Heart left ventricle (tissue), 16 donors: ENCODE results near the gene GEMIN4. TPM values are rescaled to one million over a fixed set of nuclear protein-coding genes. Genes with fewer than 3 reads are reported as not detected.

Source experiments
- ATAC-seq, 4 donors: fragments of 200-7000 bp; cut with Tn5 transposase; one replicate each; pipeline ENCODE4 v1.9.1; 2020 to 2022; ENCODE audit warnings: moderate library complexity in 4 of 4, mild to moderate bottlenecking in 3 of 4, moderate number of reproducible peaks in 1 of 4
- DNase-seq, 5 donors: peaks; one replicate each; pipeline ENCODE4 v3.0.0-alpha.2; 2020
- H3K27ac ChIP-seq, 12 donors: fragments of 200-600 bp; sonication (generic) in 4 of 12; one replicate each; pipeline versions ENCODE4 v1.5.0 to v1.8.0; 2016 to 2022; ENCODE audit warnings: mild to moderate bottlenecking in 2 of 12
- H3K27me3 ChIP-seq, 9 donors: fragments of 200-600 bp; sonication (generic) in 2 of 9; one replicate each; pipeline versions ENCODE4 v1.5.1 to v1.8.0; 2016 to 2022; ENCODE audit warnings: mild to moderate bottlenecking in 3 of 9
- H3K36me3 ChIP-seq, 9 donors: fragments of 200-600 bp; sonication (generic) in 2 of 9; one replicate each; pipeline versions ENCODE4 v1.5.0 to v1.8.0; 2018 to 2022; ENCODE audit warnings: mild to moderate bottlenecking in 2 of 9
- H3K4me1 ChIP-seq, 12 donors: fragments of 200-600 bp; sonication (generic) in 4 of 12; one replicate each; pipeline versions ENCODE4 v1.5.0 to v1.8.0; 2016 to 2022; ENCODE audit warnings: mild to moderate bottlenecking in 3 of 12
- H3K4me3 ChIP-seq, 12 donors: fragments of 200-600 bp; sonication (generic) in 4 of 12; one replicate each; pipeline versions ENCODE4 v1.5.0 to v1.8.0; 2017 to 2022; ENCODE audit warnings: mild to moderate bottlenecking in 9 of 12, moderate library complexity in 4 of 12
- H3K9me3 ChIP-seq, 12 donors: fragments of 200-600 bp; sonication (generic) in 4 of 12; one replicate each; pipeline versions ENCODE4 v1.5.0 to v1.8.0; 2016 to 2022; ENCODE audit warnings: mild to moderate bottlenecking in 1 of 12
- POLR2A ChIP-seq, 2 donors: fragments of 450-650 bp; IDR thresholded peaks; one replicate each; pipeline ENCODE4 v1.6.1; 2017; ENCODE audit warnings: antibody characterized with exemption in 2 of 2, mild to moderate bottlenecking in 2 of 2, moderate library complexity in 2 of 2
- WGBS, 4 donors: extraction: QIAGEN DNeasy Blood & Tissue Kit in 2 of 4; methylation state at CpG; one replicate each; pipeline versions ENCODE4 v1.1.5 to v1.1.7; 2013 to 2018; 5-methylcytosine and 5-hydroxymethylcytosine counted together
- intact Hi-C, 10 donors: fragments of 100-400 bp; cut with DNase I; formaldehyde crosslinking; loops; one replicate each; pipeline versions ENCODE4 v1.11.1 to v1.14.2; 2022
- polyA plus RNA-seq, 2 donors: library from polyadenylated mRNA; stranded (reverse); fragments of 200-250 nt; gene quantifications; one replicate each; pipeline ENCODE4 v1.2.3, GENCODE V29; 2013
- total RNA-seq, 9 donors: library from RNA; depleted of rRNA in 2 of 9; stranded (reverse); fragments of >200 nt in 2 of 9; fragmentation: NEBNext Ultra II Directional in 3 of 9; extraction: Animal tissue kit (Norgen Biotek cat#: 25700) in 3 of 9; gene quantifications; one replicate each; pipeline versions ENCODE4 v1.1.0 to v1.2.4, GENCODE V29; 2016 to 2023
- TF ChIP-seq, protein P1 (sequence below), 12 donors: fragments of 200-600 bp; sonication (generic) in 4 of 12; IDR thresholded peaks; one replicate each; pipeline versions ENCODE4 v1.5.0 to v1.8.0; 2018 to 2022; ENCODE audit warnings: antibody characterized with exemption in 12 of 12, mild to moderate bottlenecking in 5 of 12
- donor health status: ischemic (EF 13 %, LVEDD 7.1; RV severe dilation, severe dysfunction).
- donor health status: healthy with polysubstance abuse.
- donor health status: DM: no; HTN: yes; CAD: no.
- donor health status: DM: no; HTN: no; CAD: no.
- donor health status: ischemic (EF 25% LVEDD 6.9; RV normal size, moderate dysfunction).
- donor health status: ischemic (EF 25% LVEDD 5.7; RV mildly dilated, moderate dysfunction).
- donor health status: healthy.
- donor health status: DM: yes; HTN: yes; CAD: no.
- donor health status: ischemic (EF 35%, LVEDD 5.7; RV mildly dilated, moderate dysfunction).
- donor health status: nonischemic (EF 11% LVEDD 7.7; RV severe dilation, severe dysfunction).
- donor health status: DM: yes; HTN: yes; CAD: no.
- donor health status: PGD.
- donor health status: ischemic (EF 29% LVEDD 5.4; RV normal size, mild dysfunction).
- donor health status: nonischemic (EF 23%, LVEDD 6.1; RV moderate dilation, normal function).

The GEMIN4 gene
- total and polyA plus RNA-seq, 11 donors, result 3.2 to 20.8 (median 9.8) TPM

DNA sequence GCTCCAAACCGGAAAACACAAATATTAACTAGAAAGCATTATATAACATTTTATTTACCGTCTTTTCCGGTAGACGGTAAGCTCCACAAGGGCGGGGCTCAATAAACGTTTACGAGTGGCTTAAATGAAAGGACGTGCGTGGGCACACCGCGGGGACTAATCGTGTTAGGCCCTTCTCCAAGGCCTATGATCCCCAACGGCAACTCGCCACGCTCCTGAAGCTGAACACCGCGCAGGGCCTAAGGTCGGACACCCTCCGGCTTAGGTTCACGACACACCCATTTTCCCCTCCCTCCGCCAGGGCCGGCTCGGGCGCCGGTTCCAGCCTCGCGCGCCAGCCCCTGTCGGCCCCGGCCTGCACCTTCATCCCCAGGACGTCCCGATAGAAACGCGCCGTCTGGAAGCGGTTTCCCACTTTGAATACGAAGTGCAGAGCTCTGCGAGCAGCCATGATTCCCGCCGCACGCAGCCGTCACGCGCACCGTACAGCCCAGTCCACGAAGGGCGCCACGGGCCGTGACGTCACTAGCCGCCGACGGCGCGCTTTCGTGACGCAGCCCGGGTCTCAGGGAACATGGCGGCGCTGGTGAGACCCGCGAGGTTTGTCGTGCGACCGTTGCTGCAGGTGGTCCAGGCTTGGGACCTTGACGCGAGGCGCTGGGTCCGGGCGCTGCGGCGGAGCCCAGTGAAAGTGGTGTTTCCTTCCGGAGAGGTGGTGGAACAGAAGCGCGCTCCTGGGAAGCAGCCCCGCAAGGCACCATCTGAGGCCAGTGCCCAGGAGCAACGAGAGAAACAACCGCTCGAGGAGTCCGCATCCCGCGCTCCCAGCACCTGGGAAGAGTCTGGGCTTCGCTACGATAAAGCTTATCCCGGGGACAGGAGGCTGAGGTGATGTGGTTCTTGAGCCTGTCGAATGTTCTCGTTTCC, 30.0 kb upstream of the GEMIN4 start, which contains the start of the genes GLOD4 and MRM3:
Gene GLOD4, minus strand, starts transcription at position 476 of the 927 bp plus-strand sequence. Its CDS starts 25 bp downstream, at position 451.
Gene MRM3, plus strand, starts transcription at position 549 of the 927 bp plus-strand sequence. Its CDS starts 26 bp downstream, at position 575.
- Histone ChIP-seq H3K36me3 (peaks cover 0 to 49% (median 24%) of the 10 kb centered on the region in 9 donors), H3K4me3 (peak within 1 kb of the TSS; percentile 71 to 99 (median 86)), H3K9me3 (no peaks in the 10 kb centered on the region), H3K27ac (peak within 1 kb of the TSS; percentile 5 to 87 (median 82)), H3K4me1 (peaks cover 3 to 30% (median 22%) of the 10 kb centered on the region in 12 donors), H3K27me3 (no peaks in the 10 kb centered on the region)
- WGBS, 4 donors, result 0 to 1% (median 0%) methylated on average over 48 to 87 of the region's 87 CpGs
- intact Hi-C loops, result loop anchor here in 1 of 10 donors (5.0 kb wide), 1 partner anchor 195 kb away; the partner anchor contains the start of gene NXN
- TF ChIP-seq POLR2A (IDR thresholded peaks at IDR 0.05), result peak in 1 of 2 donors; percentile 70
- TF ChIP-seq, protein P1, sequence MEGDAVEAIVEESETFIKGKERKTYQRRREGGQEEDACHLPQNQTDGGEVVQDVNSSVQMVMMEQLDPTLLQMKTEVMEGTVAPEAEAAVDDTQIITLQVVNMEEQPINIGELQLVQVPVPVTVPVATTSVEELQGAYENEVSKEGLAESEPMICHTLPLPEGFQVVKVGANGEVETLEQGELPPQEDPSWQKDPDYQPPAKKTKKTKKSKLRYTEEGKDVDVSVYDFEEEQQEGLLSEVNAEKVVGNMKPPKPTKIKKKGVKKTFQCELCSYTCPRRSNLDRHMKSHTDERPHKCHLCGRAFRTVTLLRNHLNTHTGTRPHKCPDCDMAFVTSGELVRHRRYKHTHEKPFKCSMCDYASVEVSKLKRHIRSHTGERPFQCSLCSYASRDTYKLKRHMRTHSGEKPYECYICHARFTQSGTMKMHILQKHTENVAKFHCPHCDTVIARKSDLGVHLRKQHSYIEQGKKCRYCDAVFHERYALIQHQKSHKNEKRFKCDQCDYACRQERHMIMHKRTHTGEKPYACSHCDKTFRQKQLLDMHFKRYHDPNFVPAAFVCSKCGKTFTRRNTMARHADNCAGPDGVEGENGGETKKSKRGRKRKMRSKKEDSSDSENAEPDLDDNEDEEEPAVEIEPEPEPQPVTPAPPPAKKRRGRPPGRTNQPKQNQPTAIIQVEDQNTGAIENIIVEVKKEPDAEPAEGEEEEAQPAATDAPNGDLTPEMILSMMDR (IDR thresholded peaks at IDR 0.05), result peak in 4 of 12 donors; percentile 14 to 27 (median 23)
- DNase-seq (peak; percentile 92 to 96 (median 93)), ATAC-seq (peak; percentile 98 to 99 (median 98))

DNA sequence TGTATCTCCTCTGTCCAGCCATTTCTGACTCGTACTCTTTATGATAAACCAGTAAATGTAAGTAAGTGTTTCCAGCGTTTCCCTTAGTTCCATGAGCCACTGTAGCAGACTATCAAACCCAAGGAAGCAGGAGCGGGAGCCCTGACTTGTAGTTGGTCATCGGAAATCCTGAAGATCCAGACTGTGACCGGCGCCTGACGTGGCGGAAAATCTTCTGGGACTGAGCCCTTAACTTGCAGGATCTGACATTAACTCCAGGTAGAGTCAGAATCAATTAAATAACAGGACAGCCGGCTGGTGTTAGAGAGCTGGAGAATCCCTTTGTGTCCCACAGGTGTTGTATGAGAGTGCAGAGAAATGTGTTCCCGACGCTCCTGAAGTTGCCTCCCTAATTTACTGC, 26.0 kb upstream of the GEMIN4 start:
- Histone ChIP-seq H3K27ac (no peak overlapping the region), H3K36me3 (peaks cover 0 to 60% (median 56%) of the 10 kb centered on the region in 9 donors), H3K9me3 (no peaks in the 10 kb centered on the region), H3K4me3 (no peak overlapping the region), H3K27me3 (no peaks in the 10 kb centered on the region), H3K4me1 (peaks cover 2 to 16% (median 11%) of the 10 kb centered on the region in 12 donors)
- no peak for TF ChIP-seq POLR2A (IDR thresholded peaks at IDR 0.05)
- TF ChIP-seq, protein P1 (IDR thresholded peaks at IDR 0.05), result no peak
- DNase-seq (no peak), ATAC-seq (no peak)
- intact Hi-C loops, result no loop called here
- WGBS, 4 donors, result 90 to 95% (median 92%) methylated on average over 11 of the region's 11 CpGs

DNA sequence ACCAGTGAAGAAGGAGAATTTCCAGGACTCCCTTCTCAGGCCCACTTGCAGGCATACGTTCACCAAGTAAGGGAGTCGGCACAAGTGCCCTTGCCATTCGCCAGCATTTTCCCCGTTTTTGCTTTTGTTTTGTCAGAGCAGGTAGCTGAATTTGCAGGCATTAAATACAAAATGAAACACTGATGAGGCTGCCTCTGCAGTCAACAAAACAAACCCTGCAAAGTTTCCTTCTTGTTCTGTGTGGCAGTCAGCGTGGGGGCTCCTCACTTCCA, 22.2 kb upstream of the GEMIN4 start:
- H3K27ac ChIP-seq, result no peak overlapping the region
- H3K4me1 ChIP-seq, result no peaks in the 10 kb centered on the region
- H3K36me3 ChIP-seq, result peaks cover 0 to 98% (median 89%) of the 10 kb centered on the region in 9 donors
- no peaks in the 10 kb centered on the region for H3K9me3 ChIP-seq
- intact Hi-C loops, result no loop called here
- TF ChIP-seq, protein P1 (IDR thresholded peaks at IDR 0.05), result no peak
- TF ChIP-seq POLR2A (IDR thresholded peaks at IDR 0.05), result no peak
- H3K4me3 ChIP-seq, result no peak overlapping the region
- DNase-seq (no peak), ATAC-seq (no peak)
- no peaks in the 10 kb centered on the region for H3K27me3 ChIP-seq
- WGBS, 4 donors, result 91 to 96% (median 93%) methylated on average over 4 to 5 of the region's 5 CpGs
